HCT116 (cell line): Measurements from ENCODE around the gene CCDC192. TPM values are rescaled to one million over a fixed set of nuclear protein-coding genes. Genes with fewer than 3 reads are reported as not detected.

Source experiments
- ATAC-seq: fragments of 200-7000 bp; cut with Tn5 transposase; 2 replicates; pipeline ENCODE4 v1.9.1; 2020; ENCODE audit warnings: mild to moderate bottlenecking, moderate library complexity
- BruUV-seq: library from RNA; stranded (reverse); fragments of 400-500 nt; replicated peaks from 2 replicates; lab custom pipeline; 2021; lab: Mats Ljungman, UMichigan
- CTCF ChIA-PET: fragments of 300-600 bp; sonication (Branson Sonifier 250); formaldehyde crosslinking; loops from one replicate; lab custom pipeline; 2021; ENCODE audit warnings: antibody characterized with exemption; lab: Charles Lee
- POLR2A ChIA-PET: fragments of 300-600, 350-600 bp; sonication (Branson Sonifier 250); formaldehyde crosslinking; loops from one replicate; lab custom pipeline; 2021; ENCODE audit warnings: antibody characterized with exemption; lab: Charles Lee
- RAD21 ChIA-PET, 2 experiments: fragments of 300-600 bp; sonication (Branson Sonifier 250); formaldehyde crosslinking; loops; one replicate each; lab custom pipeline; 2023; ENCODE audit warnings: low total read pairs in 2 of 2; ENCODE audit not compliant: uncharacterized antibody in 2 of 2, unreplicated experiment in 2 of 2, low non-redundant PET in 1 of 2; lab: Charles Lee
- DNase-seq: peaks from one replicate; pipeline ENCODE4 v3.0.0-alpha.2; 2010; ENCODE audit warnings: low read depth, low spot score
- H2AFZ ChIP-seq: fragments of 200-600 bp; shearing (Covaris generic), sonication (generic); 2 replicates; pipeline ENCODE4 v1.6.1; 2017; ENCODE audit warnings: low read depth, mixed run types, mixed read lengths, antibody characterized with exemption, low read length; ENCODE audit not compliant: poor library complexity, severe bottlenecking
- H3K27ac ChIP-seq: 2 replicates; pipeline ENCODE4 v1.5.1; 2012; ENCODE audit warnings: low read depth, low read length
- H3K27me3 ChIP-seq: fragments of 200-600 bp; sonication (generic); 2 replicates; pipeline ENCODE4 v1.6.1; 2016; ENCODE audit warnings: mixed run types, low read length, mixed read lengths; ENCODE audit not compliant: insufficient read depth
- H3K36me3 ChIP-seq, 2 experiments: fragments of 200-500 bp in 1 of 2; fragments of 200-600 bp in 1 of 2; sonication (Bioruptor generic) in 1 of 2; sonication (generic) in 1 of 2; 2 replicates each; pipeline versions ENCODE4 v1.5.1 to v1.6.1; 2014 to 2016; ENCODE audit warnings: low read length in 2 of 2, inconsistent platforms in 1 of 2, mixed read lengths in 1 of 2, mixed run types in 1 of 2; ENCODE audit not compliant: insufficient read depth in 2 of 2, control insufficient read depth in 1 of 2
- H3K4me1 ChIP-seq, 2 experiments: fragments of 200-600 bp in 1 of 2; sonication (generic) in 1 of 2; 2 replicates each; pipeline versions ENCODE4 v1.5.1 to v1.6.1; 2012 to 2017; ENCODE audit warnings: low read length in 2 of 2, inconsistent platforms in 1 of 2, mild to moderate bottlenecking in 1 of 2, mixed read lengths in 1 of 2, mixed run types in 1 of 2, moderate library complexity in 1 of 2; ENCODE audit not compliant: insufficient read depth in 2 of 2, control insufficient read depth in 1 of 2
- H3K4me2 ChIP-seq: fragments of 200-600 bp; sonication (generic); 2 replicates; pipeline ENCODE4 v1.6.1; 2017; ENCODE audit warnings: mixed run types, low read length, mixed read lengths
- H3K4me3 ChIP-seq, 2 experiments: fragments of 200-600 bp in 1 of 2; sonication (generic) in 1 of 2; replicated peaks in 1 of 2; 2 replicates each; pipeline ENCODE4 v1.5.1; 2011 to 2016; ENCODE audit warnings: low read length in 2 of 2, control low read depth in 1 of 2, low read depth in 1 of 2, mild to moderate bottlenecking in 1 of 2, mixed read lengths in 1 of 2, mixed run types in 1 of 2
- H3K79me2 ChIP-seq: fragments of 200-600 bp; sonication (generic); 2 replicates; pipeline ENCODE4 v1.6.1; 2017; ENCODE audit warnings: mild to moderate bottlenecking, mixed run types, low read length, moderate library complexity, mixed read lengths; ENCODE audit not compliant: insufficient read depth
- H3K9ac ChIP-seq: fragments of 200-600 bp; sonication (generic); 2 replicates; pipeline ENCODE4 v1.6.1; 2016; ENCODE audit warnings: low read length, mixed read lengths
- H3K9me2 ChIP-seq: fragments of 200-600 bp; sonication (generic), shearing (Covaris generic); 2 replicates; pipeline ENCODE4 v1.6.1; 2017; ENCODE audit warnings: mixed run types, mild to moderate bottlenecking, moderate library complexity; ENCODE audit not compliant: insufficient read depth
- H3K9me3 ChIP-seq, 2 experiments: fragments of 200-500 bp in 1 of 2; fragments of 200-600 bp in 1 of 2; sonication (Bioruptor generic) in 1 of 2; sonication (generic) in 1 of 2; 2 replicates each; pipeline ENCODE4 v1.6.1; 2014 to 2017; ENCODE audit warnings: low read length in 2 of 2, mixed read lengths in 2 of 2, inconsistent platforms in 1 of 2, low read depth in 1 of 2, mild to moderate bottlenecking in 1 of 2, mixed run types in 1 of 2, moderate library complexity in 1 of 2; ENCODE audit not compliant: control insufficient read depth in 1 of 2, insufficient read depth in 1 of 2
- H4K20me1 ChIP-seq: fragments of 200-600 bp; sonication (generic), shearing (Covaris generic); 2 replicates; pipeline ENCODE4 v1.6.1; 2017; ENCODE audit warnings: mixed run types, mild to moderate bottlenecking, moderate library complexity; ENCODE audit not compliant: insufficient read depth
- EGR1 ChIP-seq: IDR thresholded peaks from 2 replicates; pipeline ENCODE4 v1.6.1; 2012; ENCODE audit warnings: low read depth
- EZH2 ChIP-seq: fragments of 200-600 bp; sonication (generic); IDR thresholded peaks from 2 replicates; pipeline ENCODE4 v1.6.1; 2017; ENCODE audit warnings: antibody characterized with exemption, mixed run types
- EZH2phosphoT487 ChIP-seq: fragments of 200-600 bp; IDR thresholded peaks from 2 replicates; pipeline ENCODE4 v1.6.1; 2018; ENCODE audit warnings: antibody characterized with exemption, borderline replicate concordance
- POLR2AphosphoS5 ChIP-seq: IDR thresholded peaks from 2 replicates; pipeline ENCODE4 v1.6.1; 2011; ENCODE audit warnings: mild to moderate bottlenecking, low read depth, low read length, moderate library complexity
- SIN3A ChIP-seq: IDR thresholded peaks from 2 replicates; pipeline ENCODE4 v1.6.1; 2012; ENCODE audit warnings: low read depth
- YY1 ChIP-seq: IDR thresholded peaks from 2 replicates; pipeline ENCODE4 v1.6.1; 2011; ENCODE audit warnings: low read length, low read depth, moderate library complexity, mild to moderate bottlenecking; ENCODE audit not compliant: insufficient replicate concordance; ENCODE audit errors: extremely low read depth
- ZNF274 ChIP-seq: fragments of 200-500 bp; sonication (Bioruptor generic); IDR thresholded peaks from 2 replicates; pipeline ENCODE4 v1.6.1; 2014; ENCODE audit warnings: mild to moderate bottlenecking, low read depth, low read length, inconsistent platforms
- intact Hi-C: fragments of 100-400 bp; cut with micrococcal nuclease; formaldehyde crosslinking; loops from 2 replicates; pipeline ENCODE4 v1.10.0; 2022
- total RNA-seq: library from RNA; stranded (reverse); gene quantifications from one replicate; pipeline ENCODE4 v1.2.1, GENCODE V29; 2021; ENCODE audit not compliant: unreplicated experiment
- TF ChIP-seq, protein P1 (sequence below): IDR thresholded peaks from 2 replicates; pipeline ENCODE4 v1.6.1; 2011; ENCODE audit warnings: mild to moderate bottlenecking, low read length, moderate library complexity; ENCODE audit not compliant: insufficient replicate concordance; ENCODE audit errors: extremely low read depth

CCDC192 gene
- total RNA-seq, 1 experiment from 2014 or later: not detected

DNA sequence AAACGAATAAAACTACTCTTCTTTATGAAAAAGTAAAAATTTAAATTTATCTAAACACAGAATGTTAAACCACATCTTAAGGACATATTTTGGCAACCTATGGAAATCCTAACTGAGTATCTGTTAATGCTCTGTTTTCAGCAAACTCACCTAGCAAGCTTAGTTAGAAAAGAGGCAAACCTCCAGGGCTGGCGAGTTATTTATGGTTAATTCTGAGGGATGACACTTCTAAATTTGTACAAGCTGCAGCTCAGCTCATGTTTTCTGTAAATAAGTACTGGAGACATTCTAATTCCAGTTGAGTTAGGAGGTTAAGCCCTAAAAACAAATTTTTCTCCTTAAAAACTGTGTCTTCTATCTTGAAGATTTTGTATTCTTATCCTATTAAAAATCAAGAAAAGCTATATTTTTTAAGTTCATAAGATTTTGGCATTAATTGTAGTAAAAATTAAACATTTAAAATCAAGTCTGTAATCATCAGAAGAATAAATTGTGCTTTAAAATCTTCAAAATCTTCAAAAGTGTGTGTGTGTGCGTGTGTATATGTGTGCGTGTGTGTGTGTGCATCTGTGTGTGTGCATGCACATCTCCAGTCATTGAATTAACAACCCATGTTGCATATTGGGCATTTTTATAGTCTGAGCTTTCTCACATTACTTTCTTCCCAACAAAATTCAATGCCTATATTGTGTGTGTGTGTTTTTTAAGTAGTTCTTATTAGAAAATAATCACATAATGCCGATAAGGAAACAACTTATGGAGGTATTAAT is 127.8 kb downstream of the CCDC192 start:
- Histone ChIP-seq H3K9me2 (no peaks in the 10 kb centered on the region), H3K27ac (no peak overlapping the region), H3K4me1 (no peaks in the 10 kb centered on the region), H3K4me3 (no peak overlapping the region), H3K79me2 (no peaks in the 10 kb centered on the region), H3K4me2 (no peak overlapping the region), H3K36me3 (no peaks in the 10 kb centered on the region), H4K20me1 (no peaks in the 10 kb centered on the region), H3K27me3 (no peaks in the 10 kb centered on the region), H3K9me3 (no peaks in the 10 kb centered on the region), H3K9ac (no peak overlapping the region), H2AFZ (no peak overlapping the region)
- ChIA-PET RAD21 (no interaction called here), CTCF (no interaction called here), POLR2A (no interaction called here)
- intact Hi-C loops: no loop called here
- DNase-seq (no peak), ATAC-seq (no peak)
- no TSS peak for BruUV-seq
- TF ChIP-seq EGR1 (no peak), YY1 (no peak), EZH2phosphoT487 (no peak), ZNF274 (no peak)
- TF ChIP-seq, protein P1, sequence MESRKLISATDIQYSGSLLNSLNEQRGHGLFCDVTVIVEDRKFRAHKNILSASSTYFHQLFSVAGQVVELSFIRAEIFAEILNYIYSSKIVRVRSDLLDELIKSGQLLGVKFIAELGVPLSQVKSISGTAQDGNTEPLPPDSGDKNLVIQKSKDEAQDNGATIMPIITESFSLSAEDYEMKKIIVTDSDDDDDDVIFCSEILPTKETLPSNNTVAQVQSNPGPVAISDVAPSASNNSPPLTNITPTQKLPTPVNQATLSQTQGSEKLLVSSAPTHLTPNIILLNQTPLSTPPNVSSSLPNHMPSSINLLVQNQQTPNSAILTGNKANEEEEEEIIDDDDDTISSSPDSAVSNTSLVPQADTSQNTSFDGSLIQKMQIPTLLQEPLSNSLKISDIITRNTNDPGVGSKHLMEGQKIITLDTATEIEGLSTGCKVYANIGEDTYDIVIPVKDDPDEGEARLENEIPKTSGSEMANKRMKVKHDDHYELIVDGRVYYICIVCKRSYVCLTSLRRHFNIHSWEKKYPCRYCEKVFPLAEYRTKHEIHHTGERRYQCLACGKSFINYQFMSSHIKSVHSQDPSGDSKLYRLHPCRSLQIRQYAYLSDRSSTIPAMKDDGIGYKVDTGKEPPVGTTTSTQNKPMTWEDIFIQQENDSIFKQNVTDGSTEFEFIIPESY: no peak

DNA sequence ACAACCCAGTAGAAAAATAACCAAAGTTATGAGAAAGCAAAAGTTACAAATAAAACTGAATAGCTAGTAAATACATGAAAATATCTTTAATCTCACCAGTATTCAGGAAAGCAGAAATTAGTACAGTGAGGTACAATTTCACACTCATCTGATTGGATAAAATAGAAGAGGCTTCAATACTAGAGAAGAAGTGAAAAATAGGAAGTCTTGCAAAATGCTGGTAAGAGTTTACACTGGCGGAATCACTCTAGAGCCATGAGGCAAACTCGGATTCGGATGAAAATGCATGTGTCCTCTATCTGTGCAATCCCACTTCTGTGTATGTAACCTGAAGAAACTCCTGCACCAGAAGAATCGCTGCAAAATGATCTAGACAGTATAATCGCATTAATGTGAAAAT is 128.9 kb downstream of the CCDC192 start:
- Histone ChIP-seq H3K9ac (no peak overlapping the region), H3K9me2 (no peaks in the 10 kb centered on the region), H3K27ac (no peak overlapping the region), H3K4me1 (no peaks in the 10 kb centered on the region), H2AFZ (no peak overlapping the region), H3K36me3 (no peaks in the 10 kb centered on the region), H3K4me3 (no peak overlapping the region), H3K4me2 (no peak overlapping the region), H4K20me1 (no peaks in the 10 kb centered on the region), H3K9me3 (no peaks in the 10 kb centered on the region), H3K79me2 (no peaks in the 10 kb centered on the region)
- intact Hi-C loops: no loop called here
- ATAC-seq (no peak), DNase-seq (no peak)
- POLR2A ChIA-PET: no interaction called here
- BruUV-seq: no TSS peak
- TF ChIP-seq POLR2AphosphoS5 (no peak), SIN3A (no peak), EZH2 (no peak), YY1 (no peak)
- TF ChIP-seq, all 23 proteins: peak for 0
- CTCF ChIA-PET: no interaction called here
- RAD21 ChIA-PET: no interaction called here
- H3K27me3 ChIP-seq: no peaks in the 10 kb centered on the region
